G401.6 (cell line): ENCODE results near the gene ALOX5.
A peak's percentile ranks its signal among the peaks of the same experiment; 100 is the strongest.

ENCODE experiments used
- FAIRE-seq: peaks from 2 replicates; lab custom pipeline; 2012; peaks lifted over from hg19 to GRCh38; lab: Jason Lieb, UNC

ALOX5 gene

GRCh38 chr10:45444022-45444421 lies 70.0 kb downstream of the ALOX5 start:
- no peak for FAIRE-seq

- no peak for FAIRE-seq
Measured at GRCh38 chr10:45444976-45445898, 71.2 kb downstream of the ALOX5 start.

- FAIRE-seq, result no peak
Measured at GRCh38 chr10:45446858-45447257, 72.8 kb downstream of the ALOX5 start.

GRCh38 chr10:45447416-45447815 lies 73.4 kb downstream of the ALOX5 start:
- no peak for FAIRE-seq

GRCh38 chr10:45450866-45451265 lies 76.8 kb downstream of the ALOX5 start:
- FAIRE-seq, result no peak

GRCh38 chr10:45451407-45451806 lies 77.4 kb downstream of the ALOX5 start:
- FAIRE-seq, result no peak

GRCh38 chr10:45452268-45452667 lies 78.3 kb downstream of the ALOX5 start:
- no peak for FAIRE-seq

- FAIRE-seq, result no peak
Measured at GRCh38 chr10:45452743-45453452, 78.9 kb downstream of the ALOX5 start.

GRCh38 chr10:45453639-45454255 lies 79.7 kb downstream of the ALOX5 start:
- FAIRE-seq, result no peak

- FAIRE-seq, result no peak
Measured at GRCh38 chr10:45454262-45454661, 80.2 kb downstream of the ALOX5 start.

GRCh38 chr10:45454859-45455258 lies 80.8 kb downstream of the ALOX5 start:
- FAIRE-seq, result no peak

- FAIRE-seq, result no peak
Measured at GRCh38 chr10:45456233-45456632, 82.2 kb downstream of the ALOX5 start.

GRCh38 chr10:45456822-45457221 lies 82.8 kb downstream of the ALOX5 start:
- FAIRE-seq, result no peak

- no peak for FAIRE-seq
Measured at GRCh38 chr10:45457487-45457886, 83.5 kb downstream of the ALOX5 start.

GRCh38 chr10:45460235-45460878 lies 86.3 kb downstream of the ALOX5 start:
- FAIRE-seq, result no peak

GRCh38 chr10:45461034-45461433 lies 87.0 kb downstream of the ALOX5 start:
- no peak for FAIRE-seq

GRCh38 chr10:45463244-45464116 lies 89.5 kb downstream of the ALOX5 start:
- FAIRE-seq, result no peak

GRCh38 chr10:45464958-45465567 lies 91.0 kb downstream of the ALOX5 start:
- peak; percentile 50 for FAIRE-seq

GRCh38 chr10:45466784-45467183 lies 92.8 kb downstream of the ALOX5 start:
- FAIRE-seq, result no peak

- FAIRE-seq, result no peak
Measured at GRCh38 chr10:45468079-45468478, 94.1 kb downstream of the ALOX5 start.
